SHP77 treated with DMSO at 0.1 percent for 48 hours (cell line): ENCODE data around the gene RIMBP2.

ENCODE experiments used
- DNase-seq: peaks from one replicate; lab custom pipeline; 2025; lab: John Stamatoyannopoulos, UW

Gene RIMBP2

GRCh38 chr12:130504110-130504839 lies 211.8 kb downstream of the RIMBP2 start:
- DNase-seq, result no peak

- no peak for DNase-seq
Observed at GRCh38 chr12:130501821-130502220, 214.3 kb downstream of the RIMBP2 start.

GRCh38 chr12:130500835-130501330 lies 215.2 kb downstream of the RIMBP2 start:
- DNase-seq, result no peak

- no peak for DNase-seq
Observed at GRCh38 chr12:130499474-130499873, 216.6 kb downstream of the RIMBP2 start.

- no peak for DNase-seq
Observed at GRCh38 chr12:130498589-130499385, 217.3 kb downstream of the RIMBP2 start.

GRCh38 chr12:130497991-130498390 lies 218.1 kb downstream of the RIMBP2 start:
- no peak for DNase-seq

- no peak for DNase-seq
Observed at GRCh38 chr12:130497321-130497720, 218.8 kb downstream of the RIMBP2 start.

GRCh38 chr12:130496516-130497120 lies 219.5 kb downstream of the RIMBP2 start:
- DNase-seq, result no peak

GRCh38 chr12:130495156-130495555 lies 220.9 kb downstream of the RIMBP2 start:
- DNase-seq, result no peak

GRCh38 chr12:130494736-130495135 lies 221.4 kb downstream of the RIMBP2 start:
- DNase-seq, result no peak

- DNase-seq, result no peak
Observed at GRCh38 chr12:130493951-130494350, 222.1 kb downstream of the RIMBP2 start.

- no peak for DNase-seq
Observed at GRCh38 chr12:130491421-130492357, 224.4 kb downstream of the RIMBP2 start.

- no peak for DNase-seq
Observed at GRCh38 chr12:130490674-130491073, 225.4 kb downstream of the RIMBP2 start.

GRCh38 chr12:130489293-130489692 lies 226.8 kb downstream of the RIMBP2 start:
- no peak for DNase-seq

- DNase-seq, result no peak
Observed at GRCh38 chr12:130488358-130488710, 227.8 kb downstream of the RIMBP2 start.

GRCh38 chr12:130487636-130488357 lies 228.3 kb downstream of the RIMBP2 start:
- no peak for DNase-seq

- DNase-seq, result no peak
Observed at GRCh38 chr12:130486891-130487416, 229.1 kb downstream of the RIMBP2 start.

GRCh38 chr12:130486146-130486435 lies 230.0 kb downstream of the RIMBP2 start:
- no peak for DNase-seq

- no peak for DNase-seq
Observed at GRCh38 chr12:130485291-130486145, 230.6 kb downstream of the RIMBP2 start.

- no peak for DNase-seq
Observed at GRCh38 chr12:130484221-130484620, 231.9 kb downstream of the RIMBP2 start.
